Neural cell (in vitro differentiated cells): ENCODE results near the gene ESPL1. TPM values are rescaled to one million over a fixed set of nuclear protein-coding genes. Genes with fewer than 3 reads are reported as not detected.
A peak's percentile ranks its signal among the peaks of the same experiment; 100 is the strongest.

ENCODE experiments used
- H2AFZ ChIP-seq: fragments of 200-600, 300-800 bp; sonication (generic), shearing (Covaris generic); 2 replicates; pipeline ENCODE4 v1.6.0; 2014; ENCODE audit warnings: low read depth, mild to moderate bottlenecking, antibody characterized with exemption, low read length, moderate library complexity
- H3F3A ChIP-seq: fragments of 200-600 bp; shearing (Covaris generic); 2 replicates; pipeline ENCODE4 v1.6.1; 2016; ENCODE audit warnings: mild to moderate bottlenecking, moderate library complexity, mixed read lengths, antibody characterized with exemption, low read length; ENCODE audit not compliant: insufficient read depth, poor library complexity, severe bottlenecking
- H3K27ac ChIP-seq: fragments of 200-600, 300-800 bp; sonication (generic), shearing (Covaris generic); 2 replicates; pipeline ENCODE4 v1.5.1; 2014; ENCODE audit warnings: mild to moderate bottlenecking, low read length, moderate library complexity
- H3K27me3 ChIP-seq: fragments of 300-800, 200-600 bp; sonication (generic), shearing (Covaris generic); 2 replicates; pipeline ENCODE4 v1.6.0; 2014; ENCODE audit warnings: mild to moderate bottlenecking, low read depth, low read length, moderate library complexity; ENCODE audit not compliant: insufficient read depth
- H3K36me3 ChIP-seq: fragments of 300-800, 200-600 bp; sonication (generic), shearing (Covaris generic); 2 replicates; pipeline ENCODE4 v1.5.1; 2014; ENCODE audit warnings: mild to moderate bottlenecking, antibody characterized with exemption, low read length, moderate library complexity; ENCODE audit not compliant: insufficient read depth
- H3K4me2 ChIP-seq: fragments of 300-800, 200-600 bp; sonication (generic), shearing (Covaris generic); 2 replicates; pipeline ENCODE4 v1.6.0; 2014; ENCODE audit warnings: mild to moderate bottlenecking, low read length
- H3K4me3 ChIP-seq: fragments of 300-800, 200-600 bp; sonication (generic), shearing (Covaris generic); 2 replicates; pipeline ENCODE4 v1.5.1; 2014; ENCODE audit warnings: mild to moderate bottlenecking, low read length, moderate library complexity
- H3K79me2 ChIP-seq: fragments of 200-600 bp; shearing (Covaris generic); replicated peaks from 2 replicates; pipeline ENCODE4 v1.6.0; 2014; ENCODE audit warnings: mild to moderate bottlenecking, low read length, moderate library complexity; ENCODE audit not compliant: insufficient read depth
- H3K9ac ChIP-seq: fragments of 300-800, 200-600 bp; sonication (generic), shearing (Covaris generic); 2 replicates; pipeline ENCODE4 v1.6.1; 2016; ENCODE audit warnings: mild to moderate bottlenecking, low read length, mixed read lengths
- H3K9me2 ChIP-seq: fragments of 200-600 bp; shearing (Covaris generic); 2 replicates; pipeline ENCODE4 v1.6.1; 2016; ENCODE audit warnings: mild to moderate bottlenecking, low read length, mixed read lengths; ENCODE audit not compliant: insufficient read depth
- H3K9me3 ChIP-seq: fragments of 200-600, 300-800 bp; sonication (generic), shearing (Covaris generic); 2 replicates; pipeline ENCODE4 v1.6.1; 2016; ENCODE audit warnings: mild to moderate bottlenecking, mixed run types, low read length, moderate library complexity, mixed read lengths
- H4K20me1 ChIP-seq: fragments of 200-600 bp; shearing (Covaris generic); 2 replicates; pipeline ENCODE4 v1.6.1; 2016; ENCODE audit warnings: mild to moderate bottlenecking, mixed run types; ENCODE audit not compliant: insufficient read depth
- EP300 ChIP-seq: fragments of 450-650 bp; conservative IDR thresholded peaks from 2 replicates; pipeline ENCODE4 v1.6.1; 2014; ENCODE audit warnings: antibody characterized with exemption, mild to moderate bottlenecking, moderate library complexity; ENCODE audit not compliant: poor library complexity, severe bottlenecking
- EZH2 ChIP-seq: fragments of 200-600, 300-800 bp; shearing (Covaris generic), sonication (generic); IDR thresholded peaks from 2 replicates; pipeline ENCODE4 v1.6.1; 2014; ENCODE audit warnings: antibody characterized with exemption, low read length, borderline replicate concordance, mild to moderate bottlenecking; ENCODE audit not compliant: insufficient read depth, poor library complexity, severe bottlenecking
- MXI1 ChIP-seq: fragments of 450-650 bp; conservative IDR thresholded peaks from 2 replicates; pipeline ENCODE4 v1.6.1; 2014; ENCODE audit warnings: antibody characterized with exemption, mild to moderate bottlenecking; ENCODE audit not compliant: poor library complexity, severe bottlenecking
- POLR2AphosphoS5 ChIP-seq: IDR thresholded peaks from 2 replicates; pipeline ENCODE4 v1.6.1; 2012
- RAD21 ChIP-seq: fragments of 450-650 bp; conservative IDR thresholded peaks from 2 replicates; pipeline ENCODE4 v1.6.1; 2014; ENCODE audit warnings: antibody characterized with exemption, mild to moderate bottlenecking, moderate library complexity
- REST ChIP-seq: IDR thresholded peaks from 2 replicates; pipeline ENCODE4 v1.6.1; 2012; ENCODE audit warnings: borderline replicate concordance
- SMC3 ChIP-seq: fragments of 450-650 bp; conservative IDR thresholded peaks from 2 replicates; pipeline ENCODE4 v1.6.1; 2014; ENCODE audit warnings: antibody characterized with exemption, mild to moderate bottlenecking, moderate library complexity; ENCODE audit not compliant: poor library complexity
- TAF1 ChIP-seq: IDR thresholded peaks from 2 replicates; pipeline ENCODE4 v1.6.1; 2012; ENCODE audit warnings: low read depth
- polyA plus RNA-seq: library from polyadenylated mRNA; depleted of rRNA; stranded (reverse); fragments of >200 nt; gene quantifications from 2 replicates; pipeline ENCODE4 v1.2.3, GENCODE V29; 2014
- TF ChIP-seq, protein P1 (sequence below): fragments of 450-650 bp; IDR thresholded peaks from 2 replicates; pipeline ENCODE4 v1.5.1; 2014; ENCODE audit warnings: antibody characterized with exemption, mild to moderate bottlenecking, moderate library complexity; ENCODE audit not compliant: poor library complexity, severe bottlenecking

ESPL1 gene
- polyA plus RNA-seq, 1 donor from 2014 or later, result 0.33 TPM

GRCh38 chr12:53220694-53221202 is 47.4 kb upstream of the ESPL1 start:
- Histone ChIP-seq H3K27ac (peak overlapping the region; percentile 34), H3K9me2 (no peaks in the 10 kb centered on the region), H3K36me3 (no peaks in the 10 kb centered on the region), H3K27me3 (peaks cover 35% of the 10 kb centered on the region), H3K4me2 (peak overlapping the region; percentile 94), H3K9ac (peak overlapping the region; percentile 57), H3K9me3 (no peaks in the 10 kb centered on the region), H3K79me2 (no peaks in the 10 kb centered on the region), H4K20me1 (no peaks in the 10 kb centered on the region), H3F3A (no peaks in the 10 kb centered on the region), H3K4me3 (peak overlapping the region; percentile 86), H2AFZ (peak overlapping the region; percentile 73)
- TF ChIP-seq SMC3 (peak; percentile 9), MXI1 (peak; percentile 11), TAF1 (no peak), POLR2AphosphoS5 (peak; percentile 3), RAD21 (peak; percentile 1)

DNA sequence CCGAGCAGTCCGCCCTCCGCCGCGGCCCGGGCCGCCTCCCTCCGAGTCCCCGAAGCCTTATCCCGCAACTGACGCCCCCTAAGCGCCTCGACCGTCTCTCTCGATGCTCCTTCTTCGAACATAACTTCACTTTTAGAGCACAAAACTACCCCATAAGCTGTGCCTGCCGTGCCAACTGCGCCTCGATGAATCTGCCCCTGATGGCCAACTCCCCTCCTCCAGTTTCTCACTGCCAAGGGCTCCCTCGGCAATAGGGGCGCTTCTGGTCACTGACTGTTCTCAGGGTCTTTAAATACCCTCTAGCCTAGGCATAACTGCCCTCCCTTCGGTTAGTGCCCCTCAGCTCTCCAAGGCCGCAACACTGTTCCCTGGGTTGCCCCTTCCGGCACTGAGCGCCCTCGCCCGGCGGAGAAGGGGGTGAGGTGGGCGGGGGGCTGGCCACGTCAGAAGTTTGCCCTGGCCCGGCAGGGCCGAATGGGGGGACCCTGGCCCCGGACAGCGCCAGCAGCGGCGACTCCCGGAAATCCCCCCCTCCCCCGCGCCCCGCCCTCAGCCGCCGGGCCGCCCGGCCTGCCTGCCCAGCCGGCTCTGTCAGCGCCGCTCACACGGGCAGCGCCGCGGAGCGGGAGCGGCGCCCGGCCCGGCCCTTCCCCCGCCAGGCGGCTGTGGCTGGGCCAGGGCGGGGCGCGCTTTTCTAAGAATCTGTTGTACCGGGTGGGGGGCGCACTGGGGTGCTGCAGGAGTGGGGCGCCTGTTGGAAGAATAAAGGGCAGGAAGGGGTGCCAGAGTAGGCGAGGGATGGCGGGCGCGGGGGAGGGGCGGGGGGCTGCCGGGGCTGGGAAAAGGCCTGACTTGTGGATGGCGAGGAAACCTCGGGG is 46.7 kb upstream of the ESPL1 start:
- Histone ChIP-seq H3K36me3 (no peaks in the 10 kb centered on the region), H3K9me3 (no peaks in the 10 kb centered on the region), H3K27me3 (peaks cover 35% of the 10 kb centered on the region), H4K20me1 (no peaks in the 10 kb centered on the region), H3K4me3 (peak overlapping the region; percentile 86), H3K27ac (no peak overlapping the region), H3F3A (no peaks in the 10 kb centered on the region), H2AFZ (no peak overlapping the region), H3K9me2 (no peaks in the 10 kb centered on the region), H3K9ac (peak overlapping the region; percentile 27), H3K79me2 (no peaks in the 10 kb centered on the region), H3K4me2 (peak overlapping the region; percentile 58)
- TF ChIP-seq RAD21, result no peak
- TF ChIP-seq, protein P1, sequence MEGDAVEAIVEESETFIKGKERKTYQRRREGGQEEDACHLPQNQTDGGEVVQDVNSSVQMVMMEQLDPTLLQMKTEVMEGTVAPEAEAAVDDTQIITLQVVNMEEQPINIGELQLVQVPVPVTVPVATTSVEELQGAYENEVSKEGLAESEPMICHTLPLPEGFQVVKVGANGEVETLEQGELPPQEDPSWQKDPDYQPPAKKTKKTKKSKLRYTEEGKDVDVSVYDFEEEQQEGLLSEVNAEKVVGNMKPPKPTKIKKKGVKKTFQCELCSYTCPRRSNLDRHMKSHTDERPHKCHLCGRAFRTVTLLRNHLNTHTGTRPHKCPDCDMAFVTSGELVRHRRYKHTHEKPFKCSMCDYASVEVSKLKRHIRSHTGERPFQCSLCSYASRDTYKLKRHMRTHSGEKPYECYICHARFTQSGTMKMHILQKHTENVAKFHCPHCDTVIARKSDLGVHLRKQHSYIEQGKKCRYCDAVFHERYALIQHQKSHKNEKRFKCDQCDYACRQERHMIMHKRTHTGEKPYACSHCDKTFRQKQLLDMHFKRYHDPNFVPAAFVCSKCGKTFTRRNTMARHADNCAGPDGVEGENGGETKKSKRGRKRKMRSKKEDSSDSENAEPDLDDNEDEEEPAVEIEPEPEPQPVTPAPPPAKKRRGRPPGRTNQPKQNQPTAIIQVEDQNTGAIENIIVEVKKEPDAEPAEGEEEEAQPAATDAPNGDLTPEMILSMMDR, result peak; percentile 47
- no peak for TF ChIP-seq EZH2

DNA sequence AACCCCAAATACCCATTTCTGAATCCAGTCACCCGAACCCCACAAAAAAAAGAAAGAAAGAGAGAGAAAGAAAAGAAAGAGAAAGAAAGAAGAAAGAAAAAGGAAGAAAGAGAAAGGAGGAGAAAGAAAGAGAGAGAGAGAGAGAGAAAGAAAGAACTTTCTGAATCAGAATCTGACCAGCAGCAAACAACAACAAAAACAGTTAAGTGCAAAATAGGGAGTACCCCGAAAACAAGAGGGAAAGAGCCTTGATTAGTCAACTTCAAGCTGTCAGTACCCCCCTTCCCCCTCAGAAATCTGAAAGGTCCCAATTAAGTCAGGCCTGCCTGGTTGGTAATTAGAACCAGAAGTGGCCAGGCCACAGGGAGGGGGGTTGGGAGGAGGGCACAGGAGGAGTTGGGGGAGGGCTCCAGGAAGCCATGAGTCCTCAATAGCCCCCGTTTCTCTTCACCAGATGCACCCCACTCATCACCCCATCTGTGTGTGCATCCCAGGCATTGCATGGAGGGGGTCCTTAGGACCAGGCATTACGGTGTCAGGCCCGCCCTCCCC is 45.9 kb upstream of the ESPL1 start:
- Histone ChIP-seq H3K79me2 (no peaks in the 10 kb centered on the region), H3K36me3 (no peaks in the 10 kb centered on the region), H3K9me2 (no peaks in the 10 kb centered on the region), H4K20me1 (no peaks in the 10 kb centered on the region), H3K4me2 (no peak overlapping the region), H3K9ac (no peak overlapping the region), H3K27ac (no peak overlapping the region), H3F3A (no peaks in the 10 kb centered on the region), H2AFZ (no peak overlapping the region), H3K4me3 (peak overlapping the region; percentile 86), H3K27me3 (peaks cover 35% of the 10 kb centered on the region), H3K9me3 (no peaks in the 10 kb centered on the region)
- TF ChIP-seq MXI1, result no peak
- TF ChIP-seq REST, result no peak
- TF ChIP-seq TAF1, result no peak
- TF ChIP-seq SMC3, result no peak
- no peak for TF ChIP-seq POLR2AphosphoS5
- no peak for TF ChIP-seq EP300
- TF ChIP-seq, protein P1, result no peak
- no peak for TF ChIP-seq RAD21
- no peak for TF ChIP-seq EZH2
